ENCODE data around the gene HUWE1.

DNA sequence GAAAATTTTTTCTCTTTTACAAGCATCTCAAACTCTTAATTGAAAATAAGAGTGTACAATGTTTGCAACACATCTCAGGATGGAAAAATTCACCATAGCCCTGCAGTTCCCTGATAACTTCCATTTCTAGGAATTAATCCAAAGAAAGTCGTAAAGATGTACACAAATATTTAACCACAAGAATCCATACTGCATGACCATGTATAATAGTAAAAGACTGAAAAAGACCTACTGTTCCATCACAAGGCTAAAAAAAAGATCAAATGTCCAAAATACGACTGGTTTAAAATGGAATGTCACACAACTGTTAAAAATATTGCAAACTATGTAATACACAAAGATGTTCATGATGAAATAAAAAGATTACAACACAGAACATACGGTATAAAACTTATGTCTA, 32.1 kb downstream of the HUWE1 start:
- TF ChIP-seq, protein P1, sequence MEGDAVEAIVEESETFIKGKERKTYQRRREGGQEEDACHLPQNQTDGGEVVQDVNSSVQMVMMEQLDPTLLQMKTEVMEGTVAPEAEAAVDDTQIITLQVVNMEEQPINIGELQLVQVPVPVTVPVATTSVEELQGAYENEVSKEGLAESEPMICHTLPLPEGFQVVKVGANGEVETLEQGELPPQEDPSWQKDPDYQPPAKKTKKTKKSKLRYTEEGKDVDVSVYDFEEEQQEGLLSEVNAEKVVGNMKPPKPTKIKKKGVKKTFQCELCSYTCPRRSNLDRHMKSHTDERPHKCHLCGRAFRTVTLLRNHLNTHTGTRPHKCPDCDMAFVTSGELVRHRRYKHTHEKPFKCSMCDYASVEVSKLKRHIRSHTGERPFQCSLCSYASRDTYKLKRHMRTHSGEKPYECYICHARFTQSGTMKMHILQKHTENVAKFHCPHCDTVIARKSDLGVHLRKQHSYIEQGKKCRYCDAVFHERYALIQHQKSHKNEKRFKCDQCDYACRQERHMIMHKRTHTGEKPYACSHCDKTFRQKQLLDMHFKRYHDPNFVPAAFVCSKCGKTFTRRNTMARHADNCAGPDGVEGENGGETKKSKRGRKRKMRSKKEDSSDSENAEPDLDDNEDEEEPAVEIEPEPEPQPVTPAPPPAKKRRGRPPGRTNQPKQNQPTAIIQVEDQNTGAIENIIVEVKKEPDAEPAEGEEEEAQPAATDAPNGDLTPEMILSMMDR (IDR thresholded peaks at IDR 0.05): no peak
- no peak for TF ChIP-seq GABPB1 (CRISPR knock-in tag; IDR thresholded peaks at IDR 0.05)
- TF ChIP-seq ATF3 (CRISPR knock-in tag; conservative IDR thresholded peaks at IDR 0.05): no peak
- TF ChIP-seq, protein P2, sequence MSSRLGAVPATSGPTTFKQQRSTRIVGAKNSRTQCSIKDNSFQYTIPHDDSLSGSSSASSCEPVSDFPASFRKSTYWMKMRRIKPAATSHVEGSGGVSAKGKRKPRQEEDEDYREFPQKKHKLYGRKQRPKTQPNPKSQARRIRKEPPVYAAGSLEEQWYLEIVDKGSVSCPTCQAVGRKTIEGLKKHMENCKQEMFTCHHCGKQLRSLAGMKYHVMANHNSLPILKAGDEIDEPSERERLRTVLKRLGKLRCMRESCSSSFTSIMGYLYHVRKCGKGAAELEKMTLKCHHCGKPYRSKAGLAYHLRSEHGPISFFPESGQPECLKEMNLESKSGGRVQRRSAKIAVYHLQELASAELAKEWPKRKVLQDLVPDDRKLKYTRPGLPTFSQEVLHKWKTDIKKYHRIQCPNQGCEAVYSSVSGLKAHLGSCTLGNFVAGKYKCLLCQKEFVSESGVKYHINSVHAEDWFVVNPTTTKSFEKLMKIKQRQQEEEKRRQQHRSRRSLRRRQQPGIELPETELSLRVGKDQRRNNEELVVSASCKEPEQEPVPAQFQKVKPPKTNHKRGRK (CRISPR knock-in tag; IDR thresholded peaks at IDR 0.05; ENCODE audit: borderline replicate concordance): no peak
- no peak for TF ChIP-seq SP1 (CRISPR knock-in tag; conservative IDR thresholded peaks at IDR 0.05)
- TF ChIP-seq NFE2L1 (CRISPR knock-in tag; IDR thresholded peaks at IDR 0.05): no peak
- TF ChIP-seq, protein P3, sequence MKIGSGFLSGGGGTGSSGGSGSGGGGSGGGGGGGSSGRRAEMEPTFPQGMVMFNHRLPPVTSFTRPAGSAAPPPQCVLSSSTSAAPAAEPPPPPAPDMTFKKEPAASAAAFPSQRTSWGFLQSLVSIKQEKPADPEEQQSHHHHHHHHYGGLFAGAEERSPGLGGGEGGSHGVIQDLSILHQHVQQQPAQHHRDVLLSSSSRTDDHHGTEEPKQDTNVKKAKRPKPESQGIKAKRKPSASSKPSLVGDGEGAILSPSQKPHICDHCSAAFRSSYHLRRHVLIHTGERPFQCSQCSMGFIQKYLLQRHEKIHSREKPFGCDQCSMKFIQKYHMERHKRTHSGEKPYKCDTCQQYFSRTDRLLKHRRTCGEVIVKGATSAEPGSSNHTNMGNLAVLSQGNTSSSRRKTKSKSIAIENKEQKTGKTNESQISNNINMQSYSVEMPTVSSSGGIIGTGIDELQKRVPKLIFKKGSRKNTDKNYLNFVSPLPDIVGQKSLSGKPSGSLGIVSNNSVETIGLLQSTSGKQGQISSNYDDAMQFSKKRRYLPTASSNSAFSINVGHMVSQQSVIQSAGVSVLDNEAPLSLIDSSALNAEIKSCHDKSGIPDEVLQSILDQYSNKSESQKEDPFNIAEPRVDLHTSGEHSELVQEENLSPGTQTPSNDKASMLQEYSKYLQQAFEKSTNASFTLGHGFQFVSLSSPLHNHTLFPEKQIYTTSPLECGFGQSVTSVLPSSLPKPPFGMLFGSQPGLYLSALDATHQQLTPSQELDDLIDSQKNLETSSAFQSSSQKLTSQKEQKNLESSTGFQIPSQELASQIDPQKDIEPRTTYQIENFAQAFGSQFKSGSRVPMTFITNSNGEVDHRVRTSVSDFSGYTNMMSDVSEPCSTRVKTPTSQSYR (CRISPR knock-in tag; IDR thresholded peaks at IDR 0.05): no peak
- no peak for TF ChIP-seq CREM (CRISPR knock-in tag; IDR thresholded peaks at IDR 0.05)
- TF ChIP-seq, protein P4, sequence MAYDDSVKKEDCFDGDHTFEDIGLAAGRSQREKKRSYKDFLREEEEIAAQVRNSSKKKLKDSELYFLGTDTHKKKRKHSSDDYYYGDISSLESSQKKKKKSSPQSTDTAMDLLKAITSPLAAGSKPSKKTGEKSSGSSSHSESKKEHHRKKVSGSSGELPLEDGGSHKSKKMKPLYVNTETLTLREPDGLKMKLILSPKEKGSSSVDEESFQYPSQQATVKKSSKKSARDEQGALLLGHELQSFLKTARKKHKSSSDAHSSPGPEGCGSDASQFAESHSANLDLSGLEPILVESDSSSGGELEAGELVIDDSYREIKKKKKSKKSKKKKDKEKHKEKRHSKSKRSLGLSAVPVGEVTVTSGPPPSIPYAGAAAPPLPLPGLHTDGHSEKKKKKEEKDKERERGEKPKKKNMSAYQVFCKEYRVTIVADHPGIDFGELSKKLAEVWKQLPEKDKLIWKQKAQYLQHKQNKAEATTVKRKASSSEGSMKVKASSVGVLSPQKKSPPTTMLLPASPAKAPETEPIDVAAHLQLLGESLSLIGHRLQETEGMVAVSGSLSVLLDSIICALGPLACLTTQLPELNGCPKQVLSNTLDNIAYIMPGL (CRISPR knock-in tag; IDR thresholded peaks at IDR 0.05): no peak
- no peak for TF ChIP-seq HMGA2 (CRISPR knock-in tag; IDR thresholded peaks at IDR 0.05)
- no peak for TF ChIP-seq RELA (CRISPR knock-in tag; IDR thresholded peaks at IDR 0.05; ENCODE audit: borderline replicate concordance)
- TF ChIP-seq, protein P5, sequence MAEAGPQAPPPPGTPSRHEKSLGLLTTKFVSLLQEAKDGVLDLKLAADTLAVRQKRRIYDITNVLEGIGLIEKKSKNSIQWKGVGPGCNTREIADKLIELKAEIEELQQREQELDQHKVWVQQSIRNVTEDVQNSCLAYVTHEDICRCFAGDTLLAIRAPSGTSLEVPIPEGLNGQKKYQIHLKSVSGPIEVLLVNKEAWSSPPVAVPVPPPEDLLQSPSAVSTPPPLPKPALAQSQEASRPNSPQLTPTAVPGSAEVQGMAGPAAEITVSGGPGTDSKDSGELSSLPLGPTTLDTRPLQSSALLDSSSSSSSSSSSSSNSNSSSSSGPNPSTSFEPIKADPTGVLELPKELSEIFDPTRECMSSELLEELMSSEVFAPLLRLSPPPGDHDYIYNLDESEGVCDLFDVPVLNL (CRISPR knock-in tag; IDR thresholded peaks at IDR 0.05; ENCODE audit: borderline replicate concordance, low read depth): no peak
- TF ChIP-seq ZNF232 (CRISPR knock-in tag; IDR thresholded peaks at IDR 0.05): no peak
